Mucosa of descending colon (tissue), 3 donors: Measurements from ENCODE around the gene EHD3. TPM values are rescaled to one million over a fixed set of nuclear protein-coding genes. Genes with fewer than 3 reads are reported as not detected.

ENCODE experiments used
- ATAC-seq: fragments of 200-7000 bp; cut with Tn5 transposase; one replicate; pipeline ENCODE4 v1.9.1; 2020; ENCODE audit warnings: mild to moderate bottlenecking, moderate library complexity
- DNase-seq, 3 donors: peaks; one replicate each; pipeline ENCODE4 v3.0.0-alpha.2; 2020
- H3K36me3 ChIP-seq: fragments of 200-600 bp; one replicate; pipeline ENCODE4 v1.8.0; 2021; ENCODE audit warnings: low read depth, mild to moderate bottlenecking
- H3K4me1 ChIP-seq: fragments of 200-600 bp; one replicate; pipeline ENCODE4 v1.8.0; 2021; ENCODE audit warnings: low read depth, mild to moderate bottlenecking
- H3K4me3 ChIP-seq: fragments of 200-600 bp; one replicate; pipeline ENCODE4 v1.8.0; 2021; ENCODE audit warnings: mild to moderate bottlenecking
- H3K9me3 ChIP-seq: fragments of 200-600 bp; one replicate; pipeline ENCODE4 v1.8.0; 2021; ENCODE audit warnings: mild to moderate bottlenecking
- CTCF ChIP-seq: fragments of 200-600 bp; IDR thresholded peaks from one replicate; pipeline ENCODE4 v1.8.0; 2022; ENCODE audit warnings: antibody characterized with exemption, mild to moderate bottlenecking
- intact Hi-C, 2 donors: fragments of 100-400 bp; cut with DNase I in 1 of 2; cut with micrococcal nuclease in 1 of 2; formaldehyde crosslinking; loops; one replicate each; pipeline versions ENCODE4 v1.11.0 to v1.11.1; 2022; cut with DNase I, micrococcal nuclease
- total RNA-seq, 3 donors: library from RNA; stranded (reverse); fragmentation: NEBNext Ultra II Directional in 2 of 3; extraction: Animal tissue kit (Norgen Biotek cat#: 25700) in 2 of 3; gene quantifications; one replicate each; pipeline versions ENCODE4 v1.2.1 to v1.2.4, GENCODE V29; 2021 to 2023
- donor health status: DM: no; HTN: no; CAD: no; lungs with moderate emphysema.
- donor health status: DM: no; HTN: no; CAD: no.
- donor health status: DM: no; HTN: yes; CAD: no.

Gene EHD3
- total RNA-seq, 3 donors from 2014 or later, result 0.87 to 4.4 (median 1.9) TPM

GRCh38 chr2:31191931-31192330, 42.0 kb upstream of the EHD3 start:
- intact Hi-C loops, result no loop called here
- H3K4me1 ChIP-seq, result no peaks in the 10 kb centered on the region
- DNase-seq (no peak), ATAC-seq (no peak)
- H3K9me3 ChIP-seq, result no peaks in the 10 kb centered on the region
- TF ChIP-seq CTCF, result no peak
- H3K4me3 ChIP-seq, result no peak overlapping the region
- H3K36me3 ChIP-seq, result no peaks in the 10 kb centered on the region

DNA sequence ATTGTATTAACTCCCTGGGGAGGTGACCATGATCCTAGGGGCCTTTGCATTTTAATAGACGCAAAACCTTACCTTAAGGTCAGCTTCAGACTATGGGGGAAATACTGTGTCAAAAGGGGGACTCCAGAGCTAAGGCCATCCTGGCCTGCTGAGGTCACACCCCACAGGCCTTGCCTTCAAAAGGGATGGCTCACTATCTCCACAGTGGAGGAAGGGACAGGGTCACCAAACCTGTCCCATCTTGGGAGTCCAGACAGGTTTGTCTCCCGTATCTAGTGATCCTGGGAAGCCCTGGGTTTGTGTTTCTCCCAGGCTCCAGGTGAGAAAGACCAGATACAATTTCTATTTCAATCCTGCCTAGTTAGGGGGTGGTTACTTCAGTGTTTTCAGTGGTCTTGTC, 41.6 kb upstream of the EHD3 start:
- no peak for ATAC-seq
- no peak overlapping the region for H3K4me3 ChIP-seq
- intact Hi-C loops, result no loop called here
- H3K4me1 ChIP-seq, result no peaks in the 10 kb centered on the region
- TF ChIP-seq CTCF, result no peak
- H3K36me3 ChIP-seq, result no peaks in the 10 kb centered on the region
- DNase-seq, result no peak
- no peaks in the 10 kb centered on the region for H3K9me3 ChIP-seq

GRCh38 chr2:31192851-31193392, 41.0 kb upstream of the EHD3 start:
- no peak for ATAC-seq
- TF ChIP-seq CTCF, result no peak

DNA sequence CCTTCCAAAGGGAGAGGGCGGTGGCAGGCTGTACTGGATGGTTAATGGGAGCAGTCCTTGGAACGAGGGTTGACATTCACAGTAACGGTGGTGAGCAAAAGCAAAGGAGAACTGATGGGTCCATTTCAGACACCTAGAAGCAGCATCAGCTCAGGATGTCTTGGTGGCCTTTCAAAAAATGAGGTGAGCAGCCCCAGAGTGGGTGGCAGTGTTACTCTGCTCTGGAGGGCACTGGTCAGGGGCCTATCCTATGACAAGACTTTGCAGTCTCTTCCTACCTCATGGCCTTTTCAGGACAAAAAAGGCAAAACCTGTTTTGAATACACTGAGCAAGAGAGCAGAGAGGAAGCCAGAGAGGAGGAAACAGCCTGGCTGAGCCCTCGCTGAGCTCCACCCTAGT, 40.1 kb upstream of the EHD3 start:
- intact Hi-C loops, result no loop called here
- DNase-seq, result no peak
- no peaks in the 10 kb centered on the region for H3K36me3 ChIP-seq

More at GRCh38 chr2:31192851-31193392, 41.0 kb upstream of the EHD3 start:
- DNase-seq, result no peak
- intact Hi-C loops, result no loop called here
- H3K36me3 ChIP-seq, result no peaks in the 10 kb centered on the region
- H3K4me1 ChIP-seq, result no peaks in the 10 kb centered on the region
- H3K9me3 ChIP-seq, result no peaks in the 10 kb centered on the region
- no peak overlapping the region for H3K4me3 ChIP-seq

GRCh38 chr2:31196622-31197021, 37.3 kb upstream of the EHD3 start:
- DNase-seq, result no peak
- no peaks in the 10 kb centered on the region for H3K36me3 ChIP-seq
- intact Hi-C loops, result no loop called here
- H3K4me1 ChIP-seq, result no peaks in the 10 kb centered on the region
- no peak for TF ChIP-seq CTCF
- ATAC-seq, result no peak
- no peaks in the 10 kb centered on the region for H3K9me3 ChIP-seq
- no peak overlapping the region for H3K4me3 ChIP-seq

More for the DNA sequence above, 40.1 kb upstream of the EHD3 start:
- Histone ChIP-seq H3K4me1 (no peaks in the 10 kb centered on the region), H3K9me3 (no peaks in the 10 kb centered on the region), H3K4me3 (no peak overlapping the region)
- no peak for ATAC-seq
- TF ChIP-seq CTCF, result no peak

- no peak for DNase-seq
These were observed 36.8 kb upstream of the EHD3 start for GRCh38 chr2:31197166-31197565.

More at GRCh38 chr2:31197166-31197565, 36.8 kb upstream of the EHD3 start:
- TF ChIP-seq CTCF, result no peak
- Histone ChIP-seq H3K4me3 (no peak overlapping the region), H3K36me3 (no peaks in the 10 kb centered on the region), H3K4me1 (no peaks in the 10 kb centered on the region), H3K9me3 (no peaks in the 10 kb centered on the region)
- ATAC-seq, result no peak
- intact Hi-C loops, result no loop called here
